Mucosa of stomach (tissue), 1 donor: ENCODE results near the gene FOXO6.

Experiments
- H3K27me3 ChIP-seq: one replicate; pipeline ENCODE4 v1.7.0; 2013; ENCODE audit warnings: mild to moderate bottlenecking, low read length; ENCODE audit not compliant: control insufficient read depth, insufficient read depth
- H3K36me3 ChIP-seq: one replicate; pipeline ENCODE4 v1.7.0; 2013; ENCODE audit warnings: low read length; ENCODE audit not compliant: control insufficient read depth, insufficient read depth
- H3K4me1 ChIP-seq: one replicate; pipeline ENCODE4 v1.7.0; 2013; ENCODE audit warnings: mild to moderate bottlenecking, low read length; ENCODE audit not compliant: control insufficient read depth, insufficient read depth
- H3K4me3 ChIP-seq: one replicate; pipeline ENCODE4 v1.7.0; 2013; ENCODE audit warnings: low read length
- H3K9ac ChIP-seq: one replicate; pipeline ENCODE4 v1.7.0; 2013; ENCODE audit warnings: mild to moderate bottlenecking, low read length, moderate library complexity
- H3K9me3 ChIP-seq: one replicate; pipeline ENCODE4 v1.7.0; 2013; ENCODE audit warnings: mild to moderate bottlenecking, low read length, moderate library complexity; ENCODE audit not compliant: control insufficient read depth
- donor health status: Pancreatic carcinoma.

The FOXO6 gene

GRCh38 chr1:41430069-41430468 lies 68.8 kb downstream of the FOXO6 start:
- Histone ChIP-seq H3K9ac (no peak overlapping the region), H3K9me3 (no peaks in the 10 kb centered on the region), H3K4me3 (no peak overlapping the region), H3K4me1 (peaks cover 24% of the 10 kb centered on the region), H3K27me3 (no peaks in the 10 kb centered on the region), H3K36me3 (no peaks in the 10 kb centered on the region)

GRCh38 chr1:41430582-41430981 lies 69.3 kb downstream of the FOXO6 start:
- Histone ChIP-seq H3K9ac (no peak overlapping the region), H3K4me3 (no peak overlapping the region), H3K36me3 (no peaks in the 10 kb centered on the region)

GRCh38 chr1:41431490-41432350 lies 70.5 kb downstream of the FOXO6 start:
- Histone ChIP-seq H3K27me3 (peaks cover 3% of the 10 kb centered on the region), H3K4me3 (no peak overlapping the region), H3K36me3 (no peaks in the 10 kb centered on the region), H3K4me1 (peaks cover 24% of the 10 kb centered on the region), H3K9ac (peak overlapping the region; percentile 18), H3K9me3 (no peaks in the 10 kb centered on the region)

More at GRCh38 chr1:41430582-41430981, 69.3 kb downstream of the FOXO6 start:
- Histone ChIP-seq H3K27me3 (no peaks in the 10 kb centered on the region), H3K4me1 (peaks cover 24% of the 10 kb centered on the region), H3K9me3 (no peaks in the 10 kb centered on the region)
